HCEC 1CT (cell line): ENCODE data around the gene USH2A.
"Not testable (repeated sequence)": the region's sequence is repeated elsewhere in the genome, so short reads cannot be mapped to it uniquely, and the experiment has no call there.

Source experiments
- DNase-seq: peaks from one replicate; pipeline ENCODE4 v3.0.0-alpha.2; 2017

USH2A gene

DNA sequence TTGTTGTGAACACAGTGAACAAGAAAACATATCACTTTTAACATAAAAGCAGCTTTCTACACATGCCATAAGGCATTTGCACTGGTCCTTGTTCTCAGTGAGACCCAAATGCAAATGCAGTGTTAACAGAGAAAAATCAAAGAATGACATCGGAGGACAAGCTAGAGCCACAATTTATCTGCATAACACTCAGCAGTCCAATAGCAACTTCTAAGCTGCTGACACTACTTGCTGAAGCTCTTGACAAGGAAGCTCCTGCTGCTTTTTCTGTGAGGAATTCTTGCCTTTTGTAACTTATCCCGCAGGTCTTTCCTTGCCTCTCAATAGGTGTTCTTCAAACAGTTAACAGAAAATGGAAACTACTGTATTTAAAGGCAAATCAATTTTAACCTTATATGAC is 34.7 kb downstream of the USH2A start:
- no peak for DNase-seq

DNA sequence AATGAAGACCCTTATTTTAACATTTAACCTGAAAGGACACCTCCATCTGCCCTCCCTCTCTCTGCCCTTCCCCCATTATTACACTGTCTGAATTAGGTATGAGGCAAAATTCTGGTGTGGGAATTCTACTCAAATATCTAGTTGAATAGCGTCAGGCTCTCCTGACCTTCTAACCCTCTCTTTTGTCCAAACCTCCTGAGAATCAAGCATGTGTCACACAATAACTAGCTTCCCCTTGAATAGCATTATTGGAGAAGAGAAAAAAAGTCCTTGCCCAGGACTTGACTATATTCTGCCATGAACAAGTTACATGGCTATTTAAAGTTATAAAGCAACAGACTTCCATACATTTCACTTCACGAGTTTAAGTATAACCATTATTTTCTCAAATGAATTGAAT is 35.5 kb downstream of the USH2A start:
- DNase-seq: no peak

DNA sequence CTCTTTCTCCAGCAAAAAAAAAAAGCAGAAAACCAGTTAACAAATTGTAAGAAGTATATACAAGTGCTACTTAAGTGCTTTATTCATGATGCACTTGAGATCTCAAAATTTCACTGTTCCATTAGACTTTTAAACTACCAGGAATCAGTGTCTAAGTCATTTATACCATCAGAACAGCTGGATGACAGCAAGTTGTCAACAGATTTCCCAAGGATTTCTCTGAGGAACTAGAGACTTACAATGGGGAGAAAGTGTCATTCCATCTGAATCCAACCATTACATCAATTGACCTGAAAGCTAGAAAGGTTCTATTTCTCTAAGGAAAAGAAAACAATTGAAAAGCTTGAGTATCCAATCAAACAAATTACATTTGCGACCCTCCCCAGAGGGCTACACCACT is 43.8 kb downstream of the USH2A start:
- DNase-seq: no peak

DNA sequence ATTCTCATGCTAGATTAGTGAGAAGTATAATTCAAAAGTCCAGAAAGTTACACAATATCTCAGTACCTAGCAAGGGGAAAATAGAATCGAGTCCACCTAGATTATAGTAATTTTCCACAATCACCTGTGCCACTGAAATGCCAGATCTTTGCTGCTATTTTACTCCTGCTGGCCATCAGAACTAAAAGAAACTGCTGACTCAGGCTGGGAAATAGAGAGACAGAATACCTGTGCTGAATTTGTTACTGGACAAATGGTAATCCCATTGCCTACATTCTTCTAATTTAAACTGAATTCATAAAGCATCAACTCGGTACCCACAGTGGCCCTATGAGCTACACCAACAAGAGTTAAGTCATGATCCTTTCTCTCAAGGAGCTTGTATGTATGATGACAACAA is 55.0 kb downstream of the USH2A start:
- DNase-seq: no peak

DNA sequence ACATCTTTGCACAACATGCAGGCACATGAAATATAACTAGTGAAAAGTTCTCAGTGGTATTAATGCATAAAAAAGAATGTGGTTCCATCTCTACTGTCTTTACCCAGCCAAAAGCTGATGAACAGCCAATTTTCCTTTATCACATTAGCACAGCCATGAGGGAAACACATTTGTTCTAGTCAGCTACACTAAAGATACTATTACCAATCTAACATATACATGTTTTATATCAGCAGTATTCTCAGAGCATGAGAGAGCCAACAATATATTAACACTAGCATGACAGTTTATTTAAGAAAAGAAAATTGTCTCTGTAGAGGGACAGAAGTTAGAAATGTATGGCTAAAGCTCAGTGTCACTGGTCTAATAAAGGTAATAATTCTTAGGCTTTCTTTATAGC is 56.3 kb downstream of the USH2A start:
- no peak for DNase-seq

DNA sequence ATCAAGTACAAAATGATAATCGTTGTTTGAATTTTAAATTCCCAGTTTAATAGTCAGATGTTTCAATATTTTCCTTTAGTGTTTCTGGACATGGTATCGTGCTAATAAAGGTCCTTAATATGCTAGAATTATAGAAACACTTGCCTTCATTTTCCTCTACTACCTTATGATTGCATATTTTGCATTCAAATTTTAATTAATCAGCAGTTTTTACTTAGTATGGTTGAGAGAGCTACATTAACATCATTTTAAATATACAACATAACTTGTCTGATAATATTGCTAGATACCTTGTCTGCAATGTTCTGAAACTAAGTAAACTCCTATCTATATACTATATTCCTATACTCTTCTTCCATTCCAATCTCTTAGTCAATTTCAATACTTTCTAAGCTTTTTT is 66.3 kb downstream of the USH2A start:
- DNase-seq: no peak

DNA sequence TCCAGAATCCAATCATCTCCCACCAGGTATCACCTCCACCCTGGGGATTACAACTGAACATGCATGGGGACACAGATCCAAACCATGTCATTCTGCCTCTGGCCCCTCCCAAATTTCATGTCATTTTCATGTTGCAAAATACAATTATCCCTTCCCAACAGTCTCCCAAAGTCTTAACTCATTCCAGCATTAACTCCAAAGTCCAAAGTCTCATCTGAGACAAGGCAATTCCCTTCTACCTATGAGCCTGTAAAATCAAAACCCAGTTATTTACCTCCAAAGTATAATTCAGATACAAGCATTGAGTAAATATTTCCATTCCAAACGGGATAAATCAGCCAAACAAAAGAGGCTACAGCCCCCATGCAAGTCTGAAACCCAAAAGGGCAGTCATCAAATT is 73.1 kb downstream of the USH2A start:
- DNase-seq: no peak

DNA sequence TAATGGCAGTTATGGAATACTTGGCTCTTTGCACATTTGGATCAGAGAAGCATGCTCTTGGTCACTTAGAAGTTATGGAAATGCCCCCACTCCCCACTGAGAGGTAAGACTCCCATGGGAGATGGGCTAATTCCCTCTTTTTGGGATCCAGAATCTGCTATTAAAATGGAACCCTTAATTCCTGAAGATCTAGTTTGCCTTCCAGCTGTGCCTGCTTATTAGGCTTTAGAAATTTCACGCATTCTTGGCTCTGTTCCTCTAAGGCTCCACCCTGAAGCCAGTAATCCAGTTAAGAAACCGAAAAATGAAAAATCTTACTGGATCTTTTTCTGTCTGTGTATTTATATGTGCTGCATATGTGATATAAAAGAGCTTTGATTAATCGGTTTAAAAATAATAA is 76.7 kb downstream of the USH2A start:
- no peak for DNase-seq

DNA sequence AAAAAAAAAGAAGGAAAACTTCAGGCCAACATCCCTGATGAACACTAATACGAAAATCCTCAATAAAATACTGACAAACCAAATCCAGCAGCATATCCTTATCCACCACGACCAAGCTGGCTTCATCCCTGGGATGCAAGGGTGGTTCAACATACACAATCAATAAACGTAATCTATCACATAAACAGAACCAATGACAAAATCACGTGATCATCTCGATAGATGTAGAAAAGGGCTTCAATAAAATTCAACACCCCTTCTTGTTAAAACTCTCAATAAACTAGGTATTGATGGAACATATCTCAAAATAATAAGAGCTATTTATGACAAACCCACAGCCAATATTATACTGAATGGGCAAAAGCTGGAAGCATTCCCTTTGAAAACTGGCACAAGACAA is 82.7 kb downstream of the USH2A start:
- DNase-seq: not testable (repeated sequence)

DNA sequence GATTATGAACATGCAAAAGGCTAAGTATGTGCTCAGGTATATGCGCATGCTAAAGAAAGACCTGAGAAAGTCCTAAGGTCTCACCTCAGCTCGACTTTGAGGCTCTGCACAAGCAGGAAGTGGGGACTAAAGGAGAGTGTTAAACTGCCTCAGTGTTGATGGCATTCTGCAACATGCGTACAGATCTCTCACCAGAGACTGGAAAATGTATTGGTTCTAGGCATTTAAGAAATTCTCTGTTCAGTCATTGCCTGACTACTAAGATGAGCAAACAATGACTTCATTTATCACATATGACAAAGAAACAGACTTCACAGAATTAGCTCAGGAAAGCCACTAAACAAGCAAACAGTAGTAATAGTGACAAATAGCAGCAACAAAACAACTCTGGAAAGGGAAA is 90.8 kb downstream of the USH2A start:
- DNase-seq: no peak

DNA sequence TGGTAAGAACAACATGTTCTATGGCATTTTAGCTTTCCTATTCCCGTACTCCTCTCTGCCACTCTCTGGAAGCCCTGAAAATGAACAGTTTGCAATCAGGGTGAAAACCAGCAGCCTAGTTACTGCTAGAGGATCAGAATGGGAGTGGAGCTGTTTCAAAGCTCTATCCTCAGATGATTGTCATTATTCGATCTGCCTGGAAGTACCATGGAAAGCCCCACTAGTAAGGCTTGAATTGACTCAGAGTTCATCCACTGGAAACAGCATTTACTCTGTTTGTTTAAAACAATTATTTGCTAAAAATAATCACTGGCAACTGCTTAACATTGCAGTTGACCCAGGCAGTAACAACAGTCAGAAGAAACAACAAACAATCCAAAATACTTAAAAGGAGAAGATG is 91.2 kb downstream of the USH2A start:
- no peak for DNase-seq

DNA sequence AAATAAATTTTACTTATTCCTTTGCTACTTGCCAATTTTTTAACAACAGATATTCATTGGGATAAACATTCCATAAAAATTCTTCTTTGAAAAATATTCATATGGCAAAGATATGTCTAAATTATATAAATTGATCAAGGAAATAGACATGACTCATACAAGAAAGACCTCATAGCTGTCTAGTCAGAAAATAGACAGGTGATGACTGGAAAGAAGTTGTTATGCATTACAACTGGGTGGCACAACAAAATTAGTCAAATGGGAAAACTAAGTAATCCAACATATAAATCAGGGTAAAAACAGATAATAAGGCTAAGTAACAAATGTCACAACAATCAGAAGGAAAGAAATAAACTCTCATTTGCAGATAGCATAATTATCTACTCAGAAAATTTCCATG is 92.0 kb downstream of the USH2A start:
- DNase-seq: no peak

DNA sequence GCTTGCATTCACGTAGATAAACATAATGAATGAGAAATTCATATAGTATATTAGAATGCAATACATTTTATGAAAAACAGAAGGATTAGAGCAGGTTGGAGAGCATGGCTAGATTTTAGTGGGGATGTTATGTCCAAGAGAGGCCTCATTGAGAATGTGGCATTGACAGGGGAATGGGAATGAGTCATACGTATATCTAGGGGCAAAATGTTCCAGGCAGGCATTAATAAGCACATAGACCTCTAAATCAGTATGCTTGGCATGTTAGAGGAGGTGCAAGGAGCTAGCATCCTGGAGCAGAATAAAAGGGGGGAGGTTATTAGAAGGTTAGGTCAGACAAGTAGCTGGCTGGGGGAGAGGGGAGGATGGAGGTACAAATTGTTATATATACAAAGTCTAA is 93.0 kb downstream of the USH2A start:
- peak; percentile 41 for DNase-seq

DNA sequence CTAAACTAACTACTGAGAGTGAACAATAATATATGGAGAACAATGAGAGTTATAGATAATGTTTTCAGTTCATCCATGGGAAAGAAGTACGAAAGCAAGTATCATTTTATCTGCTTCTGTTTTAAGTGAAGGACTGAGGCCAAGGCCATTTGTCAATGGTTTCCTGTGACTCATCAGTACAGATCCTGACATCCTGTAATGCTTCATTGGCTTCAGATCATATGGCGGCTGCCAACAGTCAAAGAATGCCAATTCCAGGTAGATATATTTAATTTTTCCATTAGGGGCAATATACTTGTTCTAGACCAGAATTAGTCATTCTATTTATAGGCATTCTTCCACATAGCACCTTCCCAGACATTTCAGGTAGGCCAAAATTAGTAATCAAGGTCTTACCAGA is 97.3 kb downstream of the USH2A start:
- DNase-seq: no peak

DNA sequence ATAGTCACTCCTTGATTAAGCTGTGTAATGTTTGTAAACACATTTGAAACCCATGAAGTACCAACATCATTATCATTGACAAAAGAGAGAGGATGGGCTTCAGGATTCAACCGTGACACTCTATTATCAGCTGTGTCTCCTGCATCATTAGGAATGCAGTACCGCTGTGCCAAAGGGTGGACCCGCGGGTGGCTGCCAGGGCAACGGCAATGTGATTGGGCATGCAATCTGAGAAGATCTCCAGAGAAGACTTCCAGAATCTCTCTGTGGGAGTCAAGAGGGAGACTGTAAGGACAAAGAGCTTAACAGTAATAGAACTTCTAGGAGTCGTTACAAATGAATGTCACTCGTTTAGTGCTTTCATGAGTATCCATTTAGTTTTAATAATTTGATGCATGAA is 97.9 kb downstream of the USH2A start:
- DNase-seq: no peak

DNA sequence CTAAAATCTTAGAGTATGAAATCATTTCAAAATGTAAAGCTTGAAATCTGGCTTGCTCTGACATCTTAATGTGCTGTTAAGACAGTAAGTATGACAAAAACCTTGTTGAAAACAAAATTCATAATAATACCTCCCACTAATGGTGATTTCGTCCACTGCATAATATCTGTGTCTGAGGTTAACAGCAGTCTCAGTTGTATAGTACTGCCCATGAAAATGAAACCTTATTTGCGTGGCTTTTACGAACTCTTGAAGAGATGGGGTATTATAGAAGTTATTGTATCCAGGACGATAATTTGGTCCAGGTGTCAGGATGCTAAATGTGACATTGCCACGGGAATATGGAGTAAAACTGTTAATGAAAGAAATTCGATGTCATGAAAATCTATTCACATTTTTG is 99.9 kb downstream of the USH2A start:
- no peak for DNase-seq

DNA sequence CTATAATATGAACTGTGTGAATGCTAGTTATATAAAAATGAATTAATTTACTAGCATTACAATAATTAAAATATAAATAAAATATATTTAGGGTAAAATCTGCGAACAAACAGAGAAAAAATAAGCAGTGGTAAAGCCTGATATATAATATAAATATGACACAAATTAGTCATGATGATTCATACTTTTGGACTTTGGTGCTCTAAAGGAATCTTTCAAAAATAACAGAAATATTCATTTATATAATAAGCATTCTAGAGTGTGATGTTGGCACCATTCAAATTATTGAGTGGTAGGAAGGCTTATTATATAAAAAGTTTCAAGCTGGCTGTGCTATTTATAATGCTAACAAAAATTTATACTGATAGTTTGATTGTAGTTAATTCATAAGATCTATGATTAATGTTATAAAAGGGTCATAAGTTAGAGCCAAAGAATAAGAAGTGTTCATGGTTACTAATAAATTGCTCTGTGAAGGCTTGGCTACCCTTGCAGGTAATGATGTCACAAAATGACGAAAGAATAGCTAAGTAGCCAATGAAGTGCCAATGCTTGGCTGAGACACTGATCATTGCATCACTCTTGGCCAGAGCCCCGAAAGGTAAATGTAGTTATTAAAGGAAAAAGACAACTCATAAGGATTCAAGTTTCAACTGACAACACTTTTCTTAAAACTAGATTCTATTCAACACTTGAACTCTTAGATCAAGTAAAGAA is 108.7 kb downstream of the USH2A start:
- DNase-seq: peak; percentile 76

DNA sequence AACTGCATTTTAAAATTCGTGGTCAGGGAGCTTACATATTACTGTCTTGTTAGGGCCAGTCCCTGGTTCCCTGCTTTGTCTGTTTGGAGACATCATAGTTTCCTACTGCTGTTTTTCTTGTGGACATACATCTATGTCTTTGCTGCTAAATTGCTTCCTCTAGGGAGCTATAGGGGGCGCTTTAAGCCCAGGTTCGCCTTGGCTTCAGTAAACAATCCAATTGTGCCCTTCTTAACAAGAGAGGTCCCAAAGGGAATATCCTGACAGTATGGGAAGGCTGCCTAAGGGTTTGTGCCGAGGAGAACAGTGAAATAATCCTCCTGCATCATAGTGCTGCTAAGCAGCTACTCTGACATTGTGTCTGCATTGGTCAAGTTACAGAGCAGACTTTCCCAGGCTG is 112.5 kb downstream of the USH2A start:
- peak; percentile 70 for DNase-seq

DNA sequence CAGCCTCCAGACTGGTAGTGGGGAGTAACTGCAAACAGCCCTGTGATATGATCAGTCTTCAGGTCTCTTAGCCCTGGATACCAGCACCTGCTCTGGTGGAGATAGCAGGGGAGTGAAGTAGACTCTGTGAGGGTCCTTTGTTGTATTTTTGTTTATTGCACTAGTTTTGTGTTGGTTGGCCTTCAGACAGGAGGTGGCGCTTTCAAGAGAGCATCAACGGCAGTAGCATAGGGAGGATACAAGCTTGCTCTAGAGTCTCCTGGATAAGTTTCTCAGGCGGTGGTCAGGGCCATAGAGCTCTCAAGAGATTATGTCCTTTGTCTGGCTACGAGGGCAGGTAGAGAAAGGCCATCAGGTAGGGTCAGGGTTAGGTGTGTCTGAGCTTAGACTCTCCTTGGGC is 116.4 kb downstream of the USH2A start:
- no peak for DNase-seq

DNA sequence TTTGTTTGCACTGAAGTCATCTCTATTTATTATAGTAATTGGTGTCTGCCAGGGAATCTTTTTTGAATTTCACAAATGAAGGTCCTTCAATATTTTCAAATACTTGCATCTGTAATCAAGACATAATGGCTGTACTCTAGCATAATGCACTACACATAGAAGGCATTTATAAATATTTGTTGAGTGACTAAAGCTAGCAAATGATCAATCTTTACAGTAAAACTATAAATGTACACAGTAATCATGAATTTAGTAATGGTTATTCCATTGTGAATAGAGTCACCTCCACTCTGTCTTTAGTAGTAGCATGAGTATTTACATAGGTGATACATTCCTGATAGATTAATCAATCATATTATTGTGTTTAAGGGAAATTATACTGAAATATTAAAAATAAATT is 119.6 kb downstream of the USH2A start:
- DNase-seq: no peak

DNA sequence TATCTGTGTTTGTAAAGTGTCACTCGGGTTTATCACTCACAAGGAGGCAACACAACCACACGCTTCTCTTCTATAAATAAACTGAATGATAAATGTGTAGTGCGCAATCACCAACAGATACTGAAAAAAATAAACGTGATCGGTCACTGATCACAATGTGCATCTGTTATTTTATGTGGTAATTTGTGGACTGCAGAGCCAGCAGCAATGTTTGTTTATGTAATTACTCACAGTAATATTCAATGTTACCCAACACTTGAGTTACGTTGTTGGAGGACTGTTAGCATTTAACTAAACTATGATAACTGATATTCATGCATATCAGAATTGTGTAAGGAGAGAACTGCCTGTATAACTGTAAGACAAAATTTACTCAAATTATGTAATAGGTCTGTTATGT is 129.6 kb downstream of the USH2A start:
- DNase-seq: peak; percentile 89

DNA sequence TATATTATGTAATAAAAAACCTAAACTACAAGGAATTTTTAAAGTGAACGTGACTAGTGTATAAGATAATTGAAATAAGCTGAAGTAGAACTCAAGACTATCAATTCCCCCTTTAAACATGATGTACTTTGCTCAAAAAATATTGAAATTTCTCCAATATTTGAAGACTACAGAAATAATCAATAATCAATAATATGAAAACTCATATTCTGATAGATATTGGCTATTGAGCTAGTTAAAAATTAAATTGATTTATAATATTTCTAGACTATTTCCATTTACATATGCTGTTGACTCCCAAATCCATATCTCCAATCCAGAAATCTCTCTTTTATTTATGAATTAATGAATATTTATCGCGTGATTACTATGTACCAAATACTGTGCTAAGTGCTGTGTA is 133.2 kb downstream of the USH2A start:
- no peak for DNase-seq

DNA sequence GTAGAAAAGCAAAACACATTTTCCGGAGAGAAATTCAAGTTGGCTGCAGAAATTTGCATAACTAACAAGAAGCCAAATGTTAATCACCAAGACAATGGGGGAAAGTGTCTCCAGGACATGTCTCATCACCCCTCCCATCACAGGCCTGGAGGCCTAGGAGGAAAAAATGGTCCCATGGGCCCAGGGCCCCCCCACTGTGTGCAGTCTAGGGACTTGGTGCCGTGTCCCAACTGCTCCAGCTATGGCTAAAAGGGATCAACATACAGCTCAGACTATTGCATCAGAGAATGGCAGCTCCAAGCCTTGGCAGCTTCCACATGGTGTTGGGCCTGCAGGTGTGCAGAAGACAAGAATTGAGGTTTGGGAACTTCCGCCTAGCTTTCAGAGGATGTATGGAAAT is 138.2 kb downstream of the USH2A start:
- no peak for DNase-seq

DNA sequence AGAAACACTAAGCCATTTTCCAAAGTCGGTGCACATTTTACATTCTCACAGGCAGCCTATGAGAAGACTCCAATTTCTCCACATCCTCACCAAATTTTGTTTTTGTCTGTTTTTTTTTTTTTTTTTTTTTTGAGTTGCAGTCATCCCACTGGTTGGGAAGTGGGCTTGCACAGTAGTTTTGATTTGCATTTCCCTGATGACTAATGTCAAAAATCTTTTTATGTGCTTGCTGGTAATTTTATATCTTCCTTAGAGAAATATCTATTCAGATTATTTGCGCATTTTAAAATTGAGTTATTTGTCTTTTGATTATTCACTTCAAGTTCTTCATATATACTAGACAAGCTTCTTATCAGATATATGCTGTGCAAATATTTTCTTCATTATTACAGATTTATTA is 141.5 kb downstream of the USH2A start:
- DNase-seq: no peak

DNA sequence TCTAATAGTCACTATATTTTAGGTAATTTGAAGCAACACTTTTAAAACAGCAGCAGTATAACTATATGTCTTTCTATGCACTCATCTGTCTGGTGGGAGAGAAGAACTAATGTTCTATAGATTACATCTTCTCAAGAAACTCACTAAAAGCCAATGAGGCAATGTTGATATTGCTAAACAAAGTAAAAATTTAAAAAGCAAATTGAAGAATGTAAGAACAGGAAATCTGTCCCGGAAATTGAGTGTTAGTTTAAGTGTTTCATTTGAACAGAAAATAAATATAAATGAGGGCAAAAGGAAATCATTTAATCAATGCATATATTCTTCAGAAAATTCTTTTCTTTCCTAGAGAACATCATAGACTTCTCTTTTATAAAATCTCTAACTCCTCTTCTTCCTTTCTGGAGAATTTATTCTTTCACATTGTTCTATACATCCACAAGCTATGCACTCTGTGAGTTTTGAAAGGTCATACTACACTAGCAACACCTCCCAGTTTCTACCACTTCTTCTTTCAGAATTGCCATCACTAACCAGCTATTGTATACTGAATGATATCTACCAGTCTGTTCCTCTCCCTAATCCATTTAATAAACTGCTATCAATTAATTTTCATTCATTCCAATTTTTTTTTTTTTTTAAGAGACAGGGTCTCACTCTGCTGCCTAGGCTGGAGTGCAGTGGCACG is 153.0 kb downstream of the USH2A start:
- DNase-seq: no peak
